Duodenal mucosa (tissue), 2 donors: ENCODE measurements around the gene DDIT4.
"Not testable (repeated sequence)": the region's sequence is repeated elsewhere in the genome, so short reads cannot be mapped to it uniquely, and the experiment has no call there.

Source experiments
- H3K27ac ChIP-seq: one replicate; pipeline ENCODE4 v1.7.0; 2013; ENCODE audit warnings: low read depth, low read length
- H3K27me3 ChIP-seq, 2 donors: one replicate each; pipeline ENCODE4 v1.7.0; 2013; ENCODE audit warnings: low read length in 2 of 2, control low read depth in 1 of 2; ENCODE audit not compliant: insufficient read depth in 2 of 2, control insufficient read depth in 1 of 2
- H3K36me3 ChIP-seq, 2 donors: one replicate each; pipeline ENCODE4 v1.7.0; 2013; ENCODE audit warnings: low read length in 2 of 2, control low read depth in 1 of 2; ENCODE audit not compliant: insufficient read depth in 2 of 2, control insufficient read depth in 1 of 2
- H3K4me1 ChIP-seq, 2 donors: one replicate each; pipeline ENCODE4 v1.7.0; 2013; ENCODE audit warnings: low read length in 2 of 2, control low read depth in 1 of 2; ENCODE audit not compliant: insufficient read depth in 2 of 2, control insufficient read depth in 1 of 2
- H3K4me3 ChIP-seq, 2 donors: one replicate each; pipeline ENCODE4 v1.7.0; 2013; ENCODE audit warnings: low read length in 2 of 2, low read depth in 1 of 2
- H3K9ac ChIP-seq, 2 donors: one replicate each; pipeline ENCODE4 v1.7.0; 2013; ENCODE audit warnings: low read length in 2 of 2, low read depth in 1 of 2
- H3K9me3 ChIP-seq, 2 donors: one replicate each; pipeline ENCODE4 v1.7.0; 2013; ENCODE audit warnings: low read length in 2 of 2, control low read depth in 1 of 2; ENCODE audit not compliant: control insufficient read depth in 1 of 2

The DDIT4 gene, protein sequence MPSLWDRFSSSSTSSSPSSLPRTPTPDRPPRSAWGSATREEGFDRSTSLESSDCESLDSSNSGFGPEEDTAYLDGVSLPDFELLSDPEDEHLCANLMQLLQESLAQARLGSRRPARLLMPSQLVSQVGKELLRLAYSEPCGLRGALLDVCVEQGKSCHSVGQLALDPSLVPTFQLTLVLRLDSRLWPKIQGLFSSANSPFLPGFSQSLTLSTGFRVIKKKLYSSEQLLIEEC

DNA sequence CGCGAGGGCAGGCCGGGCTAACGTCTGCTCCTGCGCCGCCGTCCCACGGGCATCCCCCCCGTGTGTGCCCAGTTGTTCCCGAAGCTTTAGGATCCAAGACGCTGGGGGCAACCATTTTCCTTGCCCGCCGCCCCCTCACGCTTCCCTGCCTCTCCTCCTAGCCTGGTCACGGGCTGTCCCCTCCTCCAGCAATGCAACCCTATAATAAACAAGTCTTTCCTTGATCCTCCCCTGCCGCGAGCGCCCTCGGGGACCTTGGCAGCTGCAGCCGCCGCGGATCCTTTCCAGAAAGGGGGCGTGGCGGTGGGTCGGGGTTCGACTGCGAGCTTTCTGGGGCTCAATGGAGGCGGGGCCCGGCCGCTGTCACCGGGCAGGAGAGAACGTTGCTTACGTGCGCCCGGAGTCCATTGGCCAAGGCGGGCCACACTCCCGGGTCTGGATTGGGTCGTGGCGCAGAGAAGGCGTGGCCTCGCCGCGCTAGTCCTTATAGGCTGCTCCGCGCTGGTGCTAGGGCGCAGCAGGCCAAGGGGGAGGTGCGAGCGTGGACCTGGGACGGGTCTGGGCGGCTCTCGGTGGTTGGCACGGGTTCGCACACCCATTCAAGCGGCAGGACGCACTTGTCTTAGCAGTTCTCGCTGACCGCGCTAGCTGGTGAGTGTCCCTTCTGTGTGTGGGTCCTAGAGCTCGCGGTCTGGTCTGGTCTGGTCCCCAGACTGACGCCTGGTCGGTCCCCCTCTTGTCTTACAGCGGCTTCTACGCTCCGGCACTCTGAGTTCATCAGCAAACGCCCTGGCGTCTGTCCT lies at the start of gene DDIT4:
Gene DDIT4 (plus strand): TSS at position 515 of the 803 bp plus-strand sequence. CDS start 293 bp downstream, outside the sequence.
- peaks cover 46% of the 10 kb centered on the region in 2 donors for H3K4me1 ChIP-seq
- peak within 1 kb of the TSS; percentile 99 for H3K9ac ChIP-seq
- H3K4me3 ChIP-seq, result peak within 1 kb of the TSS; percentile 96 to 98
- H3K27me3 ChIP-seq, result no peaks in the 10 kb centered on the region
- no peaks in the 10 kb centered on the region for H3K9me3 ChIP-seq
- H3K27ac ChIP-seq, result peak within 1 kb of the TSS; percentile 96
- H3K36me3 ChIP-seq, result peaks cover 11% of the 10 kb centered on the region in 2 donors

DNA sequence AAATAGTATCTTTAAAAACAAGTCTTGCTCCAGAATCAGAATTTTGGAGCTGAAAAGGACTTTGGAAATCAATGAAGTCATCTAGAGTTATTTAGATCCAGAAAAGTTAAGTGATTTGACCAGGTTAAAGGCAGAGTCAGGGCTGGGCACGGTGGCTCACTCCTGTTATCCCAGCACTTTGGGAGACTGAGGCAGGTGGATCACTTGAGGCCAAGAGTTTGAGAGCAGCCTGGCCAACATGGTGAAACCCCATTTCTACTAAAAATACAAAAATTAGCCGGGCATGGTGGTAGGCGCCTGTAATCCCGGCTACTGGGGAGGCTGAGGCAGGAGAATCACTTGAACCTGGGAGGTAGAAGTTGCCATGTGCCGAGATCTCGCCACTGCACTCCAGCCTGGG lies 49.5 kb upstream of the DDIT4 start:
- not testable (repeated sequence) for H3K4me1 ChIP-seq, H3K27ac ChIP-seq, H3K9me3 ChIP-seq, H3K27me3 ChIP-seq, H3K9ac ChIP-seq, H3K4me3 ChIP-seq
- peaks cover 8 to 25% of the 10 kb centered on the region in 2 donors for H3K36me3 ChIP-seq

DNA sequence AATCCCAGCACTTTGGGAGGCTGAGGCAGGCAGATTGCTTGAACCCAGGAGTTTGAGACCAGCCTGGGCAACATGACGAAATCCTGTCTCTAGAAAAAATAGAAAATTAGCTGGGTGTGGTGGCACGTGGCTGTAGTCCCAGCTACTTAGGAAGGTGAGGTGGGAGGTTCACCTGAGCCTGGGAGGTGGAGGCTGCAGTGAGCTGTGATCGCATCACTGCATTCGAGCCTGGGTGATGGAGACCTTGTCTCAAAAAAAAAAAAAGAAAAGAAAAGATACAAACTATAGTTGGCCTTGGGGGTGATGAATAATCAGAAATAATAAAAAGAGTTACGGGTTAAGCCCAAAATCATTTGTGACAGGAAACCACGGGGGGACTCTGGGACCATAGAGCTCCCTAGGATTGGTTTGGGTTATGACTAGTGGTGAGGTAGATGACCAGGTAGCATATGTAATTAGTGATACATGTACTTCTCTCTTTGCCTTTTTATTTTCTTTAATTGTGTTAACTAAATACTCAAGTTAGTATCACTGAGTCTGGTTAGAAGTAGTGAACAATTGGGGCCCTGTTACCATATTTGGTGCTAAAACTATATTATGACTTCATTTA lies 47.2 kb upstream of the DDIT4 start:
- peaks cover 2 to 7% of the 10 kb centered on the region in 2 donors for H3K4me1 ChIP-seq
- no peak overlapping the region for H3K4me3 ChIP-seq
- H3K36me3 ChIP-seq, result peaks cover 16 to 33% of the 10 kb centered on the region in 2 donors
- no peaks in the 10 kb centered on the region for H3K27me3 ChIP-seq
- H3K9ac ChIP-seq, result no peak overlapping the region
- H3K9me3 ChIP-seq, result no peaks in the 10 kb centered on the region
- no peak overlapping the region for H3K27ac ChIP-seq

DNA sequence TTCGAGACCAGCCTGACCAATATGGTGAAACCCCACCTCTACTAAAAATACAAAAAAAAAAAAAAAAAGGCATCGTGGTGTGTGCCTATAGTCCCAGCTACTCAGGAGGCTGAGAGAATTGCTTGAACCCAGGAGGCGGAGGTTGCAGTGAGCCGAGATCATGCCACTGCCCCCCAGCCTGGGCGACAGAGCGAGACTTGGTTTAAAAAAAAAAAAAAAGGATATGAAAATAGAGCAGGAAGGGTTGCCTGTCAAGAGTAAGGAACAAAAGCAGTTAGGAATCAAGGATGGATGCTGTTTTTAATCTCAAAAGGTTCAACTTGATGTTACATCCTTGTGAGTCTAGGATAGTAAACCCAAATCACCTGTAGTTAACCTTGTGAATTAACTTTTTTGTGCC lies 45.9 kb upstream of the DDIT4 start:
- Histone ChIP-seq H3K36me3 (peaks cover 17 to 34% of the 10 kb centered on the region in 2 donors), H3K9ac (no peak overlapping the region), H3K4me1 (peaks cover under 1 to 4% of the 10 kb centered on the region in 2 donors), H3K27ac (no peak overlapping the region), H3K4me3 (no peak overlapping the region), H3K27me3 (no peaks in the 10 kb centered on the region), H3K9me3 (no peaks in the 10 kb centered on the region)

DNA sequence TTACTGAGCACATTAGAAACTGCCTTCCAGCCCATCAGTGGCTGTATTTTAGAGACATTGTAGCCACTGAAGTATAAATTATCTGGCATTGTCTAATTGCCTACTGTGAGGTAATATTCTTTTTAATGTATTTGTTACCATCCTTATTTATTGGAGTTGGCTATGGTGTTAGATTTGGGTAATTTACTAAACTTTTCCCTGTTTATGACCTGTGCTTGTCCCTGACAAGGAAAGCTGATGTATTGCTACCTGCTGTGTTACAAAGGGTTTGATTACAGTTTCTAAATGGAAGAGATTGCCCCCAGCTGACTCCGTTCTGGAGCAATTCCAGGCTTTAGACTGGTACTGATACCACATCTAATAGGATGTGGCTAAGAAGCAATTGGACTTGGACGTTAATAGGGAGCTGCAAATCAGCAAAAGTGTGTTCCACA lies 45.4 kb upstream of the DDIT4 start:
- Histone ChIP-seq H3K27me3 (no peaks in the 10 kb centered on the region), H3K36me3 (peaks cover 21 to 40% of the 10 kb centered on the region in 2 donors), H3K9ac (no peak overlapping the region), H3K4me1 (peaks cover 0 to 4% of the 10 kb centered on the region in 2 donors), H3K4me3 (no peak overlapping the region), H3K27ac (no peak overlapping the region), H3K9me3 (no peaks in the 10 kb centered on the region)

DNA sequence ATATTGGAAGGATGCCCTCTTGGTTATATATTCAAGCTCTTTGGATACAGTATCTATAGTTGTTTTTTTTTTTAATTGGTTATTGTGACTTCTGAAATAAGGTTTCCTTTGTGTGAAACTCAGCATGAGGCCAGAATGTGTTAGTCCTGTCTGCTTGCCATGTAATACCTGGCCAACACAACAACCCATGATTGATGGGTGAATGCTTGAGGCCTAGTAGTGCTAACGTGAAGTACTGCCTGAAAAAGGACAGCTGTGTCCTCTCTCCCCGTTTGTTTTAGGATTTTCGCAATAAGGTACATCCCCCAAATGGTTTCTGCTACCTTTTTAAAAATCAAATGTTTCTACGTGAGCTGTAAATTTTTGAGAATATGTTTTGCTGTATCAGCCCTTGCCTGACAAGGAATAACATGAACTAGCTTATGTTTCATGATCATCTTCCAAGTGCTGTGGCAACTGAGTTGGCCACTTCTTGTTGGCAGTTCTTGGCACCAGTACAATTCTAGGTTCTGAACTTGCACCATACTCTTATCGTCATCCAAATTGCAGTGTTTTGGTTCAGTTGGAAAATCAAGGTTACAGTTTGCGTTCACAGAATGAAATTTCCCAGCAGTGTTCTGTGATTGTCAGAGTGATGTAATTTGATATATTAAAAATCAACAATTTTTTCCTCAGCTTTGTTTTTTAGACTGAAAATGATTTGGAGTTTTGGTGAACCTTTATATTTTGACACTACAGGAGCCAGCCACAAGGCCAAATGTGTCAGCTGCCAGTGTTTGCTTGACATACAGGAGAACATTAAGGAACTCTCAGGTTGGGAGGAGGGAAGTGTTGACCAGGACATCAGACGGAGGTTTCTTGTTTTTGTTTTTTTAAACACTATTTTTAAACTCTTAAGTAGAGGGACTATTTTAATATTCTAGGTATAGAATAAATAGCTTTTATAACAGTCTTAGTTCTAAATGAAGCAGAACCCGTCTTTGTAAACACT lies 44.2 kb upstream of the DDIT4 start:
- H3K27ac ChIP-seq, result no peak overlapping the region
- H3K9ac ChIP-seq, result peak overlapping the region in 1 of 2 donors; percentile 24
- H3K36me3 ChIP-seq, result peaks cover 16 to 38% of the 10 kb centered on the region in 2 donors

DNA sequence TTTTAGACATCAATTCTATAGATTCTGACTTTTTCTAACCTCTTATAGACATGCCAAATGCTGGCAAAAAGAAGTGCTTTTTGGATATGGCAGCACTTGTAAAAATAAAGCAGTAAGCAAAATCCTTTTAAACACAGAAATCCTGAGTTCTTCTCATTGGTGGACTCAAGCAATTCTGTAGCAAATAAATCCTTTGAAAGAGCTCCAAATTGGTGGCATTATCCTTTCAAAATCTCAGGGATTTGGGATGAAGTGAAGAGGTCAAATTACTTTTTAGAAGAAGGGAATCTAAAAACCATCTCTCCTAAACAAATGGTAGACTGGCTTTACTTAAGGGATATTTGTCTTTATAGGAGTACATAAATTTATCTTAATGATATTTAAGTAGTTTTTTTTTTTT lies 40.1 kb upstream of the DDIT4 start:
- H3K36me3 ChIP-seq, result peaks cover 22 to 39% of the 10 kb centered on the region in 2 donors
- no peak overlapping the region for H3K9ac ChIP-seq
- peaks cover 2 to 5% of the 10 kb centered on the region in 2 donors for H3K4me1 ChIP-seq
- no peak overlapping the region for H3K4me3 ChIP-seq
- no peaks in the 10 kb centered on the region for H3K9me3 ChIP-seq
- no peaks in the 10 kb centered on the region for H3K27me3 ChIP-seq
- H3K27ac ChIP-seq, result no peak overlapping the region

More for the DNA sequence above, 44.2 kb upstream of the DDIT4 start:
- H3K9me3 ChIP-seq, result no peaks in the 10 kb centered on the region
- peaks cover 0 to 4% of the 10 kb centered on the region in 2 donors for H3K4me1 ChIP-seq
- H3K4me3 ChIP-seq, result no peak overlapping the region
- H3K27me3 ChIP-seq, result no peaks in the 10 kb centered on the region

DNA sequence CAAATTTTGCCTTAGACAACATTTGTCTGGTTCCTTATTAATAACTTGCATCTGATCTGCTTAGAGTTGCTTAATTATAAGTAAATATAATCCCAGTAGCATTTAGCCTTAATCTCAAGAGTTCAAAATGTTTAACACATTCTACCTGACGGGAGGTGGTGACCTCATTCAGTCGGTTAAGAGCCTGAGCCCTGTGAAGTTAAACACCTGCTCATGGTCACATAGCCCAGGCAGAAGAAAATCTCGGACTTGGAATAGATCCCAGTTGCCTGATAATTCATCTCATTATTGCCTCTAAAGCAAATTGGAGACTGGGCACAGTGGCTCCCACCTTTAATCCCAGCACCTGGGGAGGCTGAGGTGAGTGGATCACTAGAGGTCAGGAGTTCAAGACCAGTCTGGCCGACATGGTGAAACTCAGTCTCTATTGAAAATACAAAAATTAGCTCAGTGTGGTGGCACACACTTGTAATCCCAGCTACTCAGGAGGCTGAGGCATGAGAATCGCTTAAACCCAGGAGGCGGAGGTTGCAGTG lies 39.1 kb upstream of the DDIT4 start:
- Histone ChIP-seq H3K9me3 (no peaks in the 10 kb centered on the region), H3K4me3 (no peak overlapping the region), H3K27me3 (no peaks in the 10 kb centered on the region), H3K36me3 (peaks cover 22 to 39% of the 10 kb centered on the region in 2 donors), H3K9ac (no peak overlapping the region), H3K4me1 (peaks cover 0 to 5% of the 10 kb centered on the region in 2 donors), H3K27ac (no peak overlapping the region)

DNA sequence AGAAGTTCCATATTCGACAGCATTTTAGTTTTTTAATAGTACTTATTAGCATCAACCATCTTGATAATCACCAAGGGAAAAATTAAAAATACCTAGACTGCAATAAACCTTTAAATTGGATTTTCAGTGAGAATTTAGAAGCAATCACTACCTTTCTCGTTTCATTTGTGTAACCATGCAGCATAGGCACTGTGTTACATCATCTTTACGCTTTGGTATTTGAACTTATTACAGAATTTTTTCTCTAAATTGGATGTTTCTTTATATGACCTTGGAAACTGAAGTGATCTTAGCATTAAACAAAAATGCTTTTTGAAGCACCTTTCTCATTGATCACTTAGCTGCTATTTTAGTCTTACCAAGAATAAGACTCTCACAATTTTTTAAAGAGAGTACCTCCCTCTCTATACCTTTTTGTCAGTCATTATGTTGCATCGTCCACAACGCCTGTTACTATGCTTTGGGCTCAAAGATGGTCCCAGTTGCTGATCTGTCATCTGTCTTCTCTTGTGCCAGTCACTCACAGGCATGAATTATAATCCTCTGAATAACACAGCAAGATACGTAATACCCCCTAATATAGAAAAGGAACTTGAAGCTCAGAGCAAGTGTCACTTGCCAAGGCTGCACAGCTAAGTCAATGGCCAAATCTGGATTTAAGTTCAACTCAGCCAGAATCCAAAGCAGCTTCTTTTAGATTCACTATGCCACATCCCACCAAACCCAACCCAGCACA lies 38.0 kb upstream of the DDIT4 start:
- H3K27ac ChIP-seq, result no peak overlapping the region
- no peak overlapping the region for H3K9ac ChIP-seq
- no peaks in the 10 kb centered on the region for H3K9me3 ChIP-seq
- peaks cover 0 to 5% of the 10 kb centered on the region in 2 donors for H3K4me1 ChIP-seq
- peaks cover 16 to 32% of the 10 kb centered on the region in 2 donors for H3K36me3 ChIP-seq
- no peaks in the 10 kb centered on the region for H3K27me3 ChIP-seq
- H3K4me3 ChIP-seq, result no peak overlapping the region
